Fibroblast of skin of left quadriceps (primary cell): Measurements from ENCODE around the gene C1orf74.
"Not testable (repeated sequence)": the region's sequence is repeated elsewhere in the genome, so short reads cannot be mapped to it uniquely, and the experiment has no call there.

Experiments
- DNase-seq, 2 experiments: peaks; one replicate each; pipeline ENCODE4 v3.0.0-alpha.2; 2013; ENCODE audit warnings: low read depth in 2 of 2

C1orf74 gene

DNA sequence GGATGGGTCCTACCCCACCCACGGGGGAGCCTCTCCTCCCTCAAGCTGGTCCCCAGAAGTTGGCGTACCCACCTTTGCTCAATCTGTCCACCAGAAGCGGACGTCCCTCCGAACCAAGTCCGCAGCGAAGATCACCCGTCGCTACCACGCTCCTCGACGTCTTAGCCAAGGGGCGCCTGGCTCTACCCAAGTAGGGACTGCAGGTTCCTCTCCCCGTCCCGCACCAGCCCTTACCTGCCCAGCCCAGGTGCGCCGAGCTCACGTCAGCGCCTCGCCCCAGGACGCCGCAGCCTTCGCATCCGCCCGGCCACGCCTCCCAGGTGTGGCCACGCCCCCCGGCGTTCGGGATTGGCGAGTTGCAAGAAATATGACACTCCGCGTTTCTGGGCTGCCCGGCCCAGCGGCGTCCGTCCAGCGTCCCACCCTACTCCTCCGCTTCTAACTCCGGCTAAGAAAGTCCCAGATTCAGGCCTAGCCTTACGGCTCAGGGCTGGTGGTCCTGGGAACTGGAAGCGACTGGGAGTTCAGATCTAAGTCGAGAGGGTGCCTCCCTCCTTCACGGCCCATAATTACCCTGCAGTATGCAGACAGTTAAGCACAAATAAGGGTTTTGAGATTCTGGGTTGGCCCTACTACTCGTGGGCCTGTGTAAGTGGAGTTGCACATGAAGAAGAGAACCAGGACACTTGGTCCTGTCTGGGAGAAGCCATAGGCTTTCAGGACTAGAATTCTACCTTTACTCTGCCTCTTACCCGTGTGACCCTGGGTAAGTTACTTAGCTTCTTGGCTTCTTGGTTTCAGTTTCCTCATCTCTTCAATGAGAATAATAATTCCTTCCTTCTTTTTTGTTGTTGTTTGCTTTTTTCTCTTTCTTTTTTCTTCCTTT, 21.8 kb upstream of the C1orf74 start, which contains the start of gene IRF6:
IRF6 (minus strand) TSS at position 268 of the 886 bp plus-strand sequence. CDS start 4,729 bp downstream, outside the sequence.
- DNase-seq = peak in 1 of 2 experiments; percentile 34

DNA sequence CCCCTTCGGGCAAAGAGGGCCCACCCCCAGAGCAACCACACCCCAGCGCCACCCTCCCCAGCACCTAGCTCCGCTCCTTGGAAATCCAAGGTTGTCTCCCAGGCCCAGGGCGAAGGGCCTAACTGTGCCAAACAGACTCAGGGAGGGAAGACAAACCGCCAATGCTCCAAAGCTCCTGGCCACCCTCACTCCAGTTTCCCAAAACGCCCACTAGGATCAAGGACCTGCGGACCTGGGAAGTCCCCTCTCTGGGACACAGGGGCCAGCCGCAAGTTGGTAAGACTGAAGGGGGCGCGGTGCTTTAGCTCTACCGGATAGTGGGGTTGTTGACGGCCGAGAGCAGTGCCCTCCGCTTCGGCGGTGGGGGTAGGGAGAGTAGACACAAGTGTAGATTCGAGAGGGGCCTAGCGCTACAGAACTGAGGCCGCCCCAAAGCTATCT, 21.0 kb upstream of the C1orf74 start:
- DNase-seq = no peak

DNA sequence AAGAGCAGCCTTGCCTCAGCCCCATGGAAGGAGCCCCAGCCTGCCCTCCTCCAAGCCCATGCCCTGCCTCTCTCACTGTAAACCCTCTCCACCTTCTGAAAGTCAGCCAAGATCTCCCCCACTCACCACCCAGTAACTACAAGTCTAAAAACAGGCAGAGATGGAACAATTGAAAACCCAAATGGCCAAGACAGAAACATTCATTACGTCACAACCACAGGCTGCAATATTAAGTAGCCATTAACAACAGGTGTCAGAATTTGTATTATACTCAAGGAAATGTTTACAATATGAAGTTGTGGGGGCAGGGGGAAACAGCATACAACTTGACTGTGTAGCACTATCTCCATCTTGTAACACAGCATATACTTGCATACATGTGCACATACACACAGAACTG, 19.2 kb upstream of the C1orf74 start:
- no peak for DNase-seq

DNA sequence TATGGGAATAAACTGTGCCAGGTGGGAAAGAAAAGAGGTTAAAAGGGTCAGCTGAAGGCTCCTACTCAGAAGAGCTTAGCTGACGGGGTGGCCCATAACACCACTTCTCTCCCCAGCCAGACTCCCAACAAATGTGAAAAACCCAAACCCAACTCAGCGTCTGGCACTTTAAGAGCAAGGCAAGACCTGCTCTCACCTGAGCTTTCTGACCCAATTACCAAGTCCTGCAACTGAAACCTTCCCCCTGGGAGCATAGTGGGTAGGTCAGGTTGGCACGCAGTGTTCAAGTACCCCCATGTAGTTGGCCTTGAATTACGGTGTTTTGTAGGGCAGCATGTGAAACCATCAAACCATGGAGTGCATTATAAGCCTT, 18.4 kb upstream of the C1orf74 start:
- no peak for DNase-seq

DNA sequence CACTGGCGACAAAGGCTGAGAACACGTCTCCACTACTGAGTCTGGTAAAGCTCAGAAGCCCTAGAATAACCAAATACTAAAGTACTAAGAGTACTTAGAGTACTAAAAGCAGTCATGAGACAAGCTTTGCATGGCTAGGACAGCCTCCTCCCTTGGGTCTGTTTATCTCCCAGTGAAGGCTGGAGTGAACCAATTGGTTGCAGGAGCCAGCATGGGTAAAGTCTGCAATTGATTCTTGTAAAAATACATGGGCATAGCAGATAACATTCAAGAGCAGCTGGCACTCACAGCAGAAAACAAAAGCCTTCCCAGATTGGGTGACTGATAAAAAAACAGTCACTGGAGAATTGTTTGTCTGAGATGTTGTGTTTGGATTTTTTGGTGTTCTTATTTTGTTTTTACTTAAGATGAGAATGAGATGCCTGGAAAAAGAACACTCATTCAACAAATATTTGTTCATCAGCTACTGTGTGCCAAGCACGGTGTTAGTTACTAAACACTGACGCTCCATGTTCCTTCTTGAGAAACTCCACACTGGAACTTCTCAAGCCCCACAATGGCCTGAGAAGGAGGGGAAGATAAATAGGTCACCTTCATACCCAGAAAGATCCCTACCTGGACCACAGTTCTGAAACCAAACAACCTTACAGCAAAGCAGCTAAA, 17.9 kb upstream of the C1orf74 start:
- no peak for DNase-seq

DNA sequence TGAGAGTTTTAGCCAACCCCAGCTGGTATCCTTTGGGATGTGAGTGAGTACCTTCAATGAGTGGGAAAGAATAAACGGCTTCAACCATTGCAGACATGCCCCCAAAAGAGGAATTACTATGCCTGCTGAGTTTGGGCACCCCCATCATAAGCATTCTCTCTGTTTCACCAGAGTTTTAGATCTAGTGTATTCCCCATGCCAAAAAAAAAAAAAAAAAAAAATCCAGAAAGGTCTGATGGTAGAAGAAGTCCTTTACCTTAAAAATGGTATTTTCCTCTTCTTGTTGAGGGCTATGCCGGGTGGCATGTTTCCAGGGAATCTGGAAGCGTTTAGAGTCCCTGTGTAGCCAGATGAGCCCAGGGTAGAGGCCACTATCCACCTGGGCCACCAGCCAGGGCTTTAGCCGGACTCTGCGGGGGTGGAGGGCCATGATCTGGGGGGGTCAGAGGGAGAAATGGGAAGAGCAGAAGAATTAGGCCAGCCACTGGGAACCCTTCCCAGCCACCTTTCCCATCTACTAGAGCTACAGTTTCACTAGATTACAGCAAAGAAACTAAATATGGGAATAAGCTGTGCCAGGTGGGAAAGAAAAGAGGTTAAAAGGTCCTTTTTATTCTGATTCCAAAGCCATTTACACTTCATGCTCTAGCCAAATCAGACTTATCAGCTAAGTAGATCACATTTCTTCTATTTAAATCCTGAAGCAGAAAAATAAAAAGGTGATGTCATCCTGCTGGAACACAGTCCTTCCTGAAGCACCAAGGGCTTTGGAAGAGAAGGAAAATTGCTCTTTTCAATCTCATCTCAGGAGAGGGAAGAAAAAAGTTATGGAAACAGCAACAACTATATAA, 16.9 kb upstream of the C1orf74 start:
- no peak for DNase-seq

DNA sequence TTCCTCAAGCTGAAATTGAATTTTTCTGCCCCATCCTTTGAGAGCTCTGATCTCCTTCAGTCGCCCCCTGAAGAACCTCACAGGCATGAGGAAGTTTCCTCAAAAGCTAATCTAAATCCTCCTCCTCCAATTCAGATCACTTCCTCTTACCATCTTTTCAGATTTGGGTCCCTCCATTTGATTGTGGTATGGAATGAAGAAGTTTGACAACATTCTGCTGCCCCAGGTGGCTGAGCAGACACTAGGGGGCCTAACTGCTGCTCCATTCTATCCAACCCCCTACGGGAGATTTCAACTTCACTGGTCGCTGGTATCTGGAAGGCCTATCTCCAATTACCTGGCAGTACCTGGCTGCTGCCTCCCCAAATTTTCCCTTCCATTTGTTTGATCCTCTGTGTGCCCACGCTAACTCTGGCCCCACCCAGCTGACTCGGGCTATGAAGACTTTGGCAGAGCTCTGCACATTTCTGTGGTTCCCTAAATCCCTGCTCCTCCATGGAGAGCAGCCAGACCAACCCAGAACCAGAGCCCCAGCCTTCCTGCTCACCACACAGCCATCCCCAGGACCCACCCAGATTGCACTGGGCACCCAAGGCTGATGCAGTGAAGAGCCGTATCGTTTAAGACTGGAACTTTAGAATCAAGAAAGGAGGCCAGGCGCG, 13.8 kb upstream of the C1orf74 start:
- DNase-seq = no peak

DNA sequence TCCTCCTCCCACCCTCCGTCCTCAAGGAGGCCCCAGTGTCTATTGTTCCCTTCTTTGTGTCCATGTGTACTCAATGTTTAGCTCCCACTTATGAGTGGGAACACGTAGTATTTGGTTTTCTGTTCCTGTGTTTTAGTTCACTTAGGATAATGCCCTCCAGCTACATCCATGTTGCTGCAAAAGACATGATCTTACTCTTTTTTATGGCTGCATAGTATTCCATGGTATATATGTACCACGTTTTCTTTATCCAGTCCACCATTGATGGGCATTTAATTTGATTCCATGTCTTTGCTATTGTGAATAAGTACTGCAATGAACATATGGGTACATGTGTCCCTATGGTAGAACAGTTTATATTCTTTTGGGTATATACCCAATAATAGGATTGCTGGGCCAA, 9.4 kb upstream of the C1orf74 start:
- DNase-seq = not testable (repeated sequence)

DNA sequence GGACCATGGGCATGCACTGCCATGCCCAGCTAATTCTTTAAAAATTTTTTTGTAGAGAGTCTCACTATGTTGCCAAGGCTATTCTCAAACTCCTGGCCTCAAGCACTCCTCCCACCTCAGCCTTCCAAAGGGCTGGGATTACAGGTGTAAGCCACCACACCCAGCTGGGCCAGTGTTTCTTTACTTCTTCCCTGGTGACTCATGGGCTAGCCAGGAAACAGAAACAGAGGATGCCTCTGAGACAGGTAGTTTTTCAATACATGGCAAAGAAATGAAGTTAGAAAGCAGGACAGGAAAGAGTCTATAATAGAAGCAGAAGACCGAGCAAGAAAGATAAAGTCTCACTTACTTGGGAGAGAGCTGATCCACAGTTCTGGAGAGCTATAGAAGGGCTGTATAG, 7.6 kb upstream of the C1orf74 start:
- DNase-seq = no peak

DNA sequence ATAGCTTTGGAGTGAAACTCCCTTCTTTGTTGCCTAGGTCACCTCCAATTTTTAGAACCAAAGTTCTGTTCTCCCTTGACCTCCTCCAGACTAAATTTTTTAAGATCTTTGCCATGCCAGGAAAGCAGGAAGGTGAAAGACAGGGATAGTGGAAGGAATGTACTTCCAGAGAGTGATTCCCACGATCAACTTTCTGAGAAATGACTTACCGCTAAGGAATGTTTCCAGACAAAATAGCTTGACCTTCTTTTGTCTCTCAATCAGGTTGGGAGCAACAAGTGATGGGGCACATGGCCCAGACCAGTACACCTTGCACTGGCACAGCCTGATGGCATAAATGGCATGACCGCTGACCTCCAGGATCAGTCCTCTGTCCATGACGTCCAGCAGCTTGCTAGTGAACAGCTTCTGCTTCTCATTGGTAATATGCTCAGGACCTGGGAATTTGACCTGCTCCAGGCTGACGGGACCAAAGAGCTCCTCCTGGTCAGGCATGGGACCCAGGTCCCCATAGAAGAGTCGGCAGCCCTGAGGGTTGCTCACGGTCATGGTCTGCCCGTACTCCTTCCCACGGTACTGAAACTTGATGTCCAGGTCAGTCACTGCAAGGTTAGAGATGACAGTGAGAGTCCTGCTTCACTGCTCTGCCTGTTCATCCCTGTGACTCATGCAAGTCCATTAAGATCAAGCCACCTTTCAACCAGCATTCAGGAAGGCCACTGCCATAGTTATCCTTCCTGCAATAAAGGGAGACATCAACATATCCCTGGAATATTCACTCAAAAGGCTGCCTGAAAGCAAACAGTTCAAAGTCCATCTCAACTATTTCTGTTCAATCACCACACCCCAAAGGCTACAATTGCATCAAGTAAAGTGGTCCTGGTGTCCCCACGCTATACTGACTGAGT, 6.2 kb upstream of the C1orf74 start:
- DNase-seq = no peak

DNA sequence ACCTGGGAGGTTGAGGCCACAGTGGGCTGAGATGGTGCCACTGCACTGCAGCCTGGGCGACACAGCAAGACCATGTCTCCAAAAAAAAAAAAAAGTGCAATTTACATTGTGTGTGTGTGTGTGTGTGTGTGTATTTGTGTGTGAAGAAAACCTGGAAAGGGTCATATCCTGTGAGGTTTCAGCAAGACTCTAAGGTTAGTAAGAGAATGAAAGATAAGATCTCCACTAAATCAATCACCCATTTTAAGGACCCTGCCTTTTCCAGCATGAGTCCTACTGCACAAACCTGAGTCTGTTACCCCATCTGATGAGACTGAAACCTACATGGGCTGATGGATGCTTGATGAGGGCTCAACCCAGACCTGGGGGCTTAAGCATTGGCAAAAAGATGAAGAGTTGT, 4.9 kb upstream of the C1orf74 start:
- no peak for DNase-seq

DNA sequence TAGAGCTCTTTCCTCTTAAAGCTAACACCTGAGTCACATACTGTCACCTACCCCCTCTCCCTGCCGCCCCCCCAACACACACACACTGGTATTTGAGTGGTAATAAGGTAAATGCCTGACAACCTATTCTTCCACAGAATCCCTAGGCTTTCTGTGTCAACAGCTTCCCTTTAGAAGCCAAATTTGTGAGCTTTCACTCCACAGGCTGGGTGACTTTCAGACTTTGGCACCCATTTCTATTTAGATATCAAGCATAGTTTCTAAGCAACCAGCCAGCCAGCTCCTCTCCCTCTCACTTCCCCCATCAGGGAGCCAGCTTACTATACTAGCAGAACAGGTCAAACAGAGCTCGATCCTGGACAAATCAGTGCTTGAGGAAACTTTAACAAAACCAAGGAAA, 3.2 kb upstream of the C1orf74 start:
- DNase-seq = no peak

DNA sequence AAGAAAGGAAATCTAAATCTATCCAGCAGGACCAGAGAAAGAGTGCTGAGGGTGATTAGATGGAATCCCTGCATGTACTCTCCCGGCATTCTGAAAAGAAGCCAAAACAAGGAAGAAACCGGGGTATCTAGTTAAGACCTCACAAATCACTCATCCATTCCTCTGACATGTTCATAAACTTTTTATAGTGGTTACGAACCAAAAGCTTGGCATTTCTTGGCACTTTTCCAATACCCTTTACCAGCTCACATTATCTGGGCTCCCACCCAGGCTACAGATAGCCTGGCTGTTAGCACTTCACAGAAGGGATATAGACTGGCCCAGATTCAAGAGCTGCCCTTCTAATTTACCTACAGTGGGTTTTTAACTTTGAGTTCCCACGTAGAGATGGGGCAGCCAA, 1.8 kb upstream of the C1orf74 start:
- no peak for DNase-seq

DNA sequence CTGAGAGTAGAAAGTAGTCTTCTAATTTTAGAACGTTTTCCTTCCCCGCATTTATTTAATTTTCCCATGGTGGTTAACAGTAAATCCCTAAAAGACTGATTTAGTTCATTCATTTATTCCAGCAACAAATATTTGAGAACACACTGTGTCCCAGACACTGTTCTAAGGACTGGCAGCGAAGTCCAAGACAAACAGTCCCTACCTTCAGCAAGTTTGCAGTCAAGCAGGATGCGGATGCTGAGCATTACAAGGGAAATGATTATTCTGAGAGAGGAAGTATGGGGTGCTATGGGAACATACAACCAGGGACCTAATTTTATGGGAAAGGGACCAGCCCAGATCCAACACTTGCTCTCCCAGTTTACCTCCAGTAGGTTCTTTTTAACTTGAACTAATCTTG, 1.2 kb upstream of the C1orf74 start:
- no peak for DNase-seq

DNA sequence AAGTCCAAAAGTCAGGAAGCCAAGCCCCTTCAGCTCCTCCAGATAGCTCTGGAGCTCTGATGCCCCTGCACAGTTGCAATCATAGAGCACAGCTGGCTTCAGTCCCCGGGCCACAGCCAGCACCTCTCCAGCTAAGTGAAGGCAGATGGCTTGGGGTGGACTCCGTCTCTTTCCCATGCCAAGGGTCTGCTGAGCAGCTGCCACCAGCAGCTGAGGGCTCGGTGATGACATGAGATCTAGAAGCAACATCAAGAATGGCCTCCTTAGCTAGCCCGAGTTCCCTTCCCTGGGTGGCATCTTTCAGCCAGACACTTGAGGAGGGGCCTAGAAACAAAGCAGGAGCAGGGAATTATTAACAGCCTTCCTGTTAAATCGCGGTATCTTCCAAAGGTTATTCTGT, 973 bp downstream of the C1orf74 start:
- DNase-seq = no peak

DNA sequence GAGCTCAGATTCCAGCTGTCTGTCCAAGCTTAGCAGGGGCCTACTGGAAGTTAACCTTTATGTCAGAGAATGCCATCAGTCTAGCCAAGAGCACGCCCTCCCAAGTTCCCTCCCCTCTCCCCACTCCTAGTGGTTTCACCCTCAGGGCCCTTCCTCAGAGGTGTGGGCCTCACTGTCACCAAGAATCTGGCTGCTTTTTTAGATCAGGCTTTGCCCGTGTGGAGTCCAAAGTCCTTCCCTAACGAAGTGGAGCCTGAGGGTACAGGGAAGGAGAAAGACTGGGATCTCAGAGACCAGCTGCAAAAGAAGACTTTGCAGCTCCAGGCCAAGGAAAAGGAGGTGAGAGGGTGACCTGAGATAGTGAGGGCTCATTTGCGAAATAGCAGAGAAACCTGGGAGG, 4.1 kb downstream of the C1orf74 start:
- DNase-seq = no peak

DNA sequence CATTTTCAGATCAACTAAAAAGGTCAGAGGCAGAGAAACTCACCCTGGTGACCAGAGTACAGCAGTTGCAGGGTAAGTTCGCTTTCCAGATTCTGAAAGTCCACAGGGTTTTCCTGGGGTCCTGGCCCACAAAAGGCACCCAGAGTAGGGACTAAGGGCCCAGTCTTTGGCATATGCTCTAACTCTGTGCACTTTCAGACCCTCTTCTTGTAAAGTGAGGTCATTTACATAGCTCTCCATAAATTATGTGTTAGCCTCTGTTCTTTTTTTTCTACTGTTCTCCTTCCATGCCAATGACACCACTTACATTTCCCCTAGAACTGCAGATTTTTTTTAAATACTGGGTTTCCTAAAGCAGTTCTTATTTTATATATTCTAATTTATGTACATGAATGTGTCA, 6.3 kb downstream of the C1orf74 start:
- DNase-seq = no peak

DNA sequence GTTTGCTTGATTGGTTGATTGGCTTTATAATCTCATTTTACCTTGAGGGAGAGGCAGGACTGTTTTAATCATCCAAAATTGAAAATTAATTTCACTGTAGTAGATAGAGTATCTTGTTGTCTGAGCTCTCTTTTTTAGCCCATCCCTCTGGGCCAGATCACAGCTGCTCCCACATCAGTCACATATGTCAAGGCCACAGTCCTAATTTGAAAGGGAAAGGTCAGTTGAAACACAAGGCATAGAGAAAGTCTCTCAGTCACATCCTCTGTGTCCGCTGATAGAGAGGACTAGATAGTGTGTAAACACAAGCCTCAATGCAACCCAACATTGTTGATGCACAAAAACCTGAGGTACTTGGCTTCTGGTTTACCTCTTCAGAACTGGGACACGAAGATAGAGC, 6.8 kb downstream of the C1orf74 start:
- no peak for DNase-seq

DNA sequence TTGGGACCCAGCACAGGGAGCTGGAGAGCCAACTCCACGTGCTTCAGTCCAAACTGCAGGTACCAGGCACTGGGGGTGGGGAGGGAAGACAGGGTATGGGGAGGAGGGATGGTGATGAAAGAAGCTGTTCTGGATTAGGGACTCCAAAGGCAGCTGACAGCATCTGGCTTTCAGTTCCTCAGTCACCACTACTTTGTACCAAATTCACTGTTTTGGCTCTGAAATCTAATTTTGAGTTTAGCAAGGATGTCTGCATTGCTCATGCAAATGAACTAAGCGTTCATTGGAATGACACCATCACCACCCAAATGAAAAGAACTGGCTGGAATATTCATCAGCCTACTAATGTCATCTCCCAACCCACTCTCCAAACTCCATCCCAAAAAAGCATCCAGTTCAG, 8.7 kb downstream of the C1orf74 start:
- DNase-seq = no peak

DNA sequence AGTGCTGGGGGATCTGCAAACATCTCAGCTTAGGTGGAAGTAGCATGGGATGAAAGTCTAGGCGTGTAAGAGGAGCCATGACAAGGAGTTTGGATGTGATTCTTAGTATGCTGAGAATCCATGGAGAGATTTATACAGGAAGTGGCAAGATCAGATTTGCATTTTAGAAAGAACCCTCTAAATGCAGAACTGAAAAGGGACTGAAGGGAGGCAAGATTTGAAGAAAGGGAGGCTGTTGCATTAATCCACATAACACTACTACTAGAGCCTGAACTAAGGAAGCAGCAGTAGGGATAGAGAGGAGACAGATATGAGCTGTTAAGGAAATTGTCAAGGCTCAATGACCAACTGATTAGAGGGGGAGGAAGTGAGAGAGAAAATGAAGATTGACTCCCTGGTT, 9.8 kb downstream of the C1orf74 start:
- DNase-seq = no peak

DNA sequence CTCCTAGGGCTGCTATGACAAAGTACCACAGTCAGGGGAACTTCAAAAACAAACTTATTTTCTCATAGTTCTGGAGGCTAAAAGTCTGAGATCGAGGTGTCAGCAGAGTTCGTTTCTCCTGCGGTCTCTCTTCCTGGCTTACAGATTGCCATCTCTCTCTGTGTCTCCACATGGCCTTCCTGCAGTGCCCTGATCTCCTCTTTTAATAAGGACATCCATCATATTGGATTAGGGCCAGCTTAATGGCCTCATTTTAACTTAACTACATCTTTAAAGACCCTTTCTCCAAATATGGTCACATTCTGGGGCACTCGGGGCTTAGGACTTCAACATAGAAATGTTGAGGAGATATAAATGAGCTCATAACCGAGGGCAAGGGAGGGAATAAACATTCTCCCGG, 12.2 kb downstream of the C1orf74 start:
- no peak for DNase-seq
